ENCODE results near the gene THRB.

GRCh38 chr3:24490151-24490550, 4.5 kb downstream of the THRB start:
- no peak for TF ChIP-seq ZNF274 (IDR thresholded peaks at IDR 0.05; ENCODE audit: low read depth, low read length)
- TF ChIP-seq YY1 (IDR thresholded peaks at IDR 0.05; ENCODE audit: insufficient read depth, insufficient read length), result no peak
- TF ChIP-seq SUZ12 (IDR thresholded peaks at IDR 0.05; ENCODE audit: extremely low read depth, insufficient read depth, insufficient read length), result no peak

Measured in NT2/D1 (cell line).